ENCODE measurements around the gene FAM124A. TPM values are rescaled to one million over a fixed set of nuclear protein-coding genes. Genes with fewer than 3 reads are reported as not detected.
A peak's percentile ranks its signal among the peaks of the same experiment; 100 is the strongest.

Gene FAM124A
- total and polyA plus RNA-seq, 2 experiments from 2014 or later, result 37.7 to 109 TPM

DNA sequence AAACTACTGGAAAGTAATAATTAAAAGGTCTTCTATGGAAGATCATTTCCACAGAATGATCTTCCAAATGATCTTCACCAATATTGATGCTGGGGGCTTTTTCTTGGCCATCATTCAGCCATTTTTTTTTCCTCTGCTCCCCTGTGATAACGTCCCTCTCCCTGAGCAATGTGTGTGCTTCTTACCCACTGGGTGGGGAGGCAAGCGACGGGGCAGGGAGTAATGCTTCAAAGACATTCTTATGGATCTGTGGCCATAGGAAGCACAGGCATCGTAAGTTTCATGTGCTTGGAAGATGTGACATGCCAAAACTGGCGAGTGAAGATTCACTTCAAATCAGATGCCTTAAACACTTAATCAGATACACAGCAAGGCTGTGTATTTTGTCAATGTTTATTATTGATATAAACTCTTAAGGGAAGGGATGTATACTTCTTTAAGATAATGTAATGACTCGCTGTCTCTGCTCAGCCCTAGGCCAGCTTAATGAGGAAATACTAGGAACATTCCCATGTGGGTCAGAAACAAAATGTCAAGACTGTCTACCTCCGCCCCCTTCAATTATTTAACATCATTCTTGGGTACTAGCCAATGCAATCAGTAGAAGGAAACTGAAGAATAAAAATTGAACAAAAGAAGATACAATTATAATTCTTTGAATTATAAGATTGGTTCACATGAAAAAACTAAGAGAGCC, 83.2 kb downstream of the FAM124A start:
- H3K4me3 Mint-ChIP-seq, result no peak overlapping the region; the same call in 2 of the 3 replicates
- H3K9me3 Mint-ChIP-seq, result no peaks in the 10 kb centered on the region; the same call in 2 of the 3 replicates
- H3K4me1 Mint-ChIP-seq, result peaks cover 56% of the 10 kb centered on the region
- H3K9me2 ChIP-seq (ENCODE audit: insufficient read depth), result peaks cover 4% of the 10 kb centered on the region; the same call in 1 of the 2 replicates
- H2AFZ ChIP-seq, result no peak overlapping the region
- TF ChIP-seq, protein P1, sequence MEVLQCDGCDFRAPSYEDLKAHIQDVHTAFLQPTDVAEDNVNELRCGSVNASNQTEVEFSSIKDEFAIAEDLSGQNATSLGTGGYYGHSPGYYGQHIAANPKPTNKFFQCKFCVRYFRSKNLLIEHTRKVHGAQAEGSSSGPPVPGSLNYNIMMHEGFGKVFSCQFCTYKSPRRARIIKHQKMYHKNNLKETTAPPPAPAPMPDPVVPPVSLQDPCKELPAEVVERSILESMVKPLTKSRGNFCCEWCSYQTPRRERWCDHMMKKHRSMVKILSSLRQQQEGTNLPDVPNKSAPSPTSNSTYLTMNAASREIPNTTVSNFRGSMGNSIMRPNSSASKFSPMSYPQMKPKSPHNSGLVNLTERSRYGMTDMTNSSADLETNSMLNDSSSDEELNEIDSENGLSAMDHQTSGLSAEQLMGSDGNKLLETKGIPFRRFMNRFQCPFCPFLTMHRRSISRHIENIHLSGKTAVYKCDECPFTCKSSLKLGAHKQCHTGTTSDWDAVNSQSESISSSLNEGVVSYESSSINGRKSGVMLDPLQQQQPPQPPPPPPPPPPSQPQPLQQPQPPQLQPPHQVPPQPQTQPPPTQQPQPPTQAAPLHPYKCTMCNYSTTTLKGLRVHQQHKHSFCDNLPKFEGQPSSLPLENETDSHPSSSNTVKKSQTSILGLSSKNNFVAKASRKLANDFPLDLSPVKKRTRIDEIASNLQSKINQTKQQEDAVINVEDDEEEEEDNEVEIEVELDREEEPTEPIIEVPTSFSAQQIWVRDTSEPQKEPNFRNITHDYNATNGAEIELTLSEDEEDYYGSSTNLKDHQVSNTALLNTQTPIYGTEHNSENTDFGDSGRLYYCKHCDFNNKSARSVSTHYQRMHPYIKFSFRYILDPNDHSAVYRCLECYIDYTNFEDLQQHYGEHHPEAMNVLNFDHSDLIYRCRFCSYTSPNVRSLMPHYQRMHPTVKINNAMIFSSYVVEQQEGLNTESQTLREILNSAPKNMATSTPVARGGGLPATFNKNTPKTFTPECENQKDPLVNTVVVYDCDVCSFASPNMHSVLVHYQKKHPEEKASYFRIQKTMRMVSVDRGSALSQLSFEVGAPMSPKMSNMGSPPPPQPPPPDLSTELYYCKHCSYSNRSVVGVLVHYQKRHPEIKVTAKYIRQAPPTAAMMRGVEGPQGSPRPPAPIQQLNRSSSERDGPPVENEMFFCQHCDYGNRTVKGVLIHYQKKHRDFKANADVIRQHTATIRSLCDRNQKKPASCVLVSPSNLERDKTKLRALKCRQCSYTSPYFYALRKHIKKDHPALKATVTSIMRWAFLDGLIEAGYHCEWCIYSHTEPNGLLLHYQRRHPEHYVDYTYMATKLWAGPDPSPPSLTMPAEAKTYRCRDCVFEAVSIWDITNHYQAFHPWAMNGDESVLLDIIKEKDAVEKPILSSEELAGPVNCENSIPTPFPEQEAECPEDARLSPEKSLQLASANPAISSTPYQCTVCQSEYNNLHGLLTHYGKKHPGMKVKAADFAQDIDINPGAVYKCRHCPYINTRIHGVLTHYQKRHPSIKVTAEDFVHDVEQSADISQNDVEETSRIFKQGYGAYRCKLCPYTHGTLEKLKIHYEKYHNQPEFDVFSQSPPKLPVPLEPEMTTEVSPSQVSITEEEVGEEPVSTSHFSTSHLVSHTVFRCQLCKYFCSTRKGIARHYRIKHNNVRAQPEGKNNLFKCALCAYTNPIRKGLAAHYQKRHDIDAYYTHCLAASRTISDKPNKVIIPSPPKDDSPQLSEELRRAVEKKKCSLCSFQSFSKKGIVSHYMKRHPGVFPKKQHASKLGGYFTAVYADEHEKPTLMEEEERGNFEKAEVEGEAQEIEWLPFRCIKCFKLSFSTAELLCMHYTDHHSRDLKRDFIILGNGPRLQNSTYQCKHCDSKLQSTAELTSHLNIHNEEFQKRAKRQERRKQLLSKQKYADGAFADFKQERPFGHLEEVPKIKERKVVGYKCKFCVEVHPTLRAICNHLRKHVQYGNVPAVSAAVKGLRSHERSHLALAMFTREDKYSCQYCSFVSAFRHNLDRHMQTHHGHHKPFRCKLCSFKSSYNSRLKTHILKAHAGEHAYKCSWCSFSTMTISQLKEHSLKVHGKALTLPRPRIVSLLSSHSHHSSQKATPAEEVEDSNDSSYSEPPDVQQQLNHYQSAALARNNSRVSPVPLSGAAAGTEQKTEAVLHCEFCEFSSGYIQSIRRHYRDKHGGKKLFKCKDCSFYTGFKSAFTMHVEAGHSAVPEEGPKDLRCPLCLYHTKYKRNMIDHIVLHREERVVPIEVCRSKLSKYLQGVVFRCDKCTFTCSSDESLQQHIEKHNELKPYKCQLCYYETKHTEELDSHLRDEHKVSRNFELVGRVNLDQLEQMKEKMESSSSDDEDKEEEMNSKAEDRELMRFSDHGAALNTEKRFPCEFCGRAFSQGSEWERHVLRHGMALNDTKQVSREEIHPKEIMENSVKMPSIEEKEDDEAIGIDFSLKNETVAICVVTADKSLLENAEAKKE (CRISPR knock-in tag; IDR thresholded peaks at IDR 0.05), result peak; percentile 21; the same call in 1 of the 2 replicates
- TF ChIP-seq CTCF (conservative IDR thresholded peaks at IDR 0.05; ENCODE audit: low read depth in 2 of 2), result no peak
- H3K36me3 ChIP-seq (ENCODE audit: insufficient read depth), result no peaks in the 10 kb centered on the region
- no peaks in the 10 kb centered on the region for H3K36me3 Mint-ChIP-seq (ENCODE audit: low read depth)
- peak; percentile 7; the same call in 1 of the 3 replicates for ATAC-seq
- peak overlapping the region; percentile 82 for H3K27ac Mint-ChIP-seq
- no peaks in the 10 kb centered on the region for H3K27me3 ChIP-seq (ENCODE audit: insufficient read depth)
- peaks cover 54% of the 10 kb centered on the region for H3K4me1 ChIP-seq (ENCODE audit: insufficient read depth)
- H3K27me3 Mint-ChIP-seq (ENCODE audit: insufficient read depth, low read depth, poor library complexity), result peaks cover 7% of the 10 kb centered on the region
- peak overlapping the region; percentile 55; the same call in 1 of the 2 replicates for H3K4me2 ChIP-seq
- no peak for DNase-seq (ENCODE audit: low spot score)
- H3K4me3 ChIP-seq, result 0 out of 2 replicates have a peak overlapping the region, but pooled peaks have one; percentile 7
- H4K20me1 ChIP-seq (replicated peaks; ENCODE audit: insufficient read depth), result no peaks in the 10 kb centered on the region
- peaks cover 20% of the 10 kb centered on the region for H3F3A ChIP-seq (replicated peaks; ENCODE audit: low read depth)
- H3K27ac ChIP-seq (ENCODE audit: low read depth), result peak overlapping the region; percentile 88
- no peaks in the 10 kb centered on the region for H3K79me2 ChIP-seq (replicated peaks; ENCODE audit: insufficient read depth)
